ENCODE data around the gene ADAMTS9.

DNA sequence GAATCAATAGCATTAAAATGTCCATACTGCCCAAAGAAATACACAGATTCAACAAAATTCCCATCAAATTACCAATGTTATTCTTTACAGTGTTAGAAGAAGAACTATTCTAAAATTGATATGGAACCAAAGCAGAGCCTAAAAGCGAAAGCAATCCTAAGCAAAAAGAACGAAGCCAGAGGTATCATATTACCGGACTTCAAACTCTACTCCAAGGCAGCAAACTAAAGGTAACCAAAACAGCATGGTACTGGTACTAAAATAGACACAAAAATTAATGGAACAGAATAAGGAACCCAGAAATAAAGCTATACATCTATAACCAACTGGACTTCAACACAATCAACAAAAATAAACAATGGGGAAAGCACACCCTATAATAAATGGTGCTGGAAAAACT is 167.5 kb downstream of the ADAMTS9 start:
- TF ChIP-seq GABPA (IDR thresholded peaks at IDR 0.05; ENCODE audit: low read depth): no peak
- TF ChIP-seq, protein P1, sequence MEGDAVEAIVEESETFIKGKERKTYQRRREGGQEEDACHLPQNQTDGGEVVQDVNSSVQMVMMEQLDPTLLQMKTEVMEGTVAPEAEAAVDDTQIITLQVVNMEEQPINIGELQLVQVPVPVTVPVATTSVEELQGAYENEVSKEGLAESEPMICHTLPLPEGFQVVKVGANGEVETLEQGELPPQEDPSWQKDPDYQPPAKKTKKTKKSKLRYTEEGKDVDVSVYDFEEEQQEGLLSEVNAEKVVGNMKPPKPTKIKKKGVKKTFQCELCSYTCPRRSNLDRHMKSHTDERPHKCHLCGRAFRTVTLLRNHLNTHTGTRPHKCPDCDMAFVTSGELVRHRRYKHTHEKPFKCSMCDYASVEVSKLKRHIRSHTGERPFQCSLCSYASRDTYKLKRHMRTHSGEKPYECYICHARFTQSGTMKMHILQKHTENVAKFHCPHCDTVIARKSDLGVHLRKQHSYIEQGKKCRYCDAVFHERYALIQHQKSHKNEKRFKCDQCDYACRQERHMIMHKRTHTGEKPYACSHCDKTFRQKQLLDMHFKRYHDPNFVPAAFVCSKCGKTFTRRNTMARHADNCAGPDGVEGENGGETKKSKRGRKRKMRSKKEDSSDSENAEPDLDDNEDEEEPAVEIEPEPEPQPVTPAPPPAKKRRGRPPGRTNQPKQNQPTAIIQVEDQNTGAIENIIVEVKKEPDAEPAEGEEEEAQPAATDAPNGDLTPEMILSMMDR (IDR thresholded peaks at IDR 0.05; ENCODE audit: insufficient read depth, low read length): no peak
